Measurements from ENCODE around the gene ANKRD36.
A peak's percentile ranks its signal among the peaks of the same experiment; 100 is the strongest.
"Not testable (repeated sequence)": the region's sequence is repeated elsewhere in the genome, so short reads cannot be mapped to it uniquely, and the experiment has no call there.

ANKRD36 gene

GRCh38 chr2:97092946-97093345 lies 20.0 kb upstream of the ANKRD36 start:
- H3K4me3 ChIP-seq (ENCODE audit: low read length); H3K36me3 ChIP-seq (ENCODE audit: control insufficient read depth, insufficient read depth, low read length); H3K9me3 ChIP-seq (ENCODE audit: control insufficient read depth, low read length); H3K27me3 ChIP-seq (ENCODE audit: control insufficient read depth, insufficient read depth, low read length); H3K4me1 ChIP-seq (ENCODE audit: control insufficient read depth, insufficient read depth, low read length); H3K9ac ChIP-seq (ENCODE audit: low read length): not testable (repeated sequence)

- H3K4me1 ChIP-seq (ENCODE audit: control insufficient read depth, insufficient read depth, low read length); H3K4me3 ChIP-seq (ENCODE audit: low read length); H3K9me3 ChIP-seq (ENCODE audit: control insufficient read depth, low read length): not testable (repeated sequence)
Measured at GRCh38 chr2:97093983-97094771, 18.8 kb upstream of the ANKRD36 start.

GRCh38 chr2:97094772-97095611 lies 18.0 kb upstream of the ANKRD36 start, which contains the start of gene FAHD2B:
Gene FAHD2B (minus strand): TSS chr2:97094882. CDS start chr2:97091706, 3,176 bp downstream.
- H3K4me3 ChIP-seq (ENCODE audit: low read length); H3K36me3 ChIP-seq (ENCODE audit: control insufficient read depth, insufficient read depth, low read length); H3K9me3 ChIP-seq (ENCODE audit: control insufficient read depth, low read length); H3K4me1 ChIP-seq (ENCODE audit: control insufficient read depth, insufficient read depth, low read length); H3K27me3 ChIP-seq (ENCODE audit: control insufficient read depth, insufficient read depth, low read length): not testable (repeated sequence)
- peak within 1 kb of the TSS; percentile 34 for H3K9ac ChIP-seq (ENCODE audit: low read length)

More at GRCh38 chr2:97093983-97094771, 18.8 kb upstream of the ANKRD36 start:
- not testable (repeated sequence) for H3K9ac ChIP-seq (ENCODE audit: low read length); H3K27me3 ChIP-seq (ENCODE audit: control insufficient read depth, insufficient read depth, low read length); H3K36me3 ChIP-seq (ENCODE audit: control insufficient read depth, insufficient read depth, low read length)

- Histone ChIP-seq H3K36me3 (ENCODE audit: control insufficient read depth, insufficient read depth, low read length) (no peaks in the 10 kb centered on the region), H3K27me3 (ENCODE audit: control insufficient read depth, insufficient read depth, low read length) (no peaks in the 10 kb centered on the region), H3K9me3 (ENCODE audit: control insufficient read depth, low read length) (no peaks in the 10 kb centered on the region), H3K4me1 (ENCODE audit: control insufficient read depth, insufficient read depth, low read length) (peaks cover 8% of the 10 kb centered on the region), H3K4me3 (ENCODE audit: low read length) (no peak overlapping the region), H3K9ac (ENCODE audit: low read length) (peak overlapping the region; percentile 34)
Measured at GRCh38 chr2:97095661-97096060, 17.3 kb upstream of the ANKRD36 start.

- not testable (repeated sequence) for H3K27me3 ChIP-seq (ENCODE audit: control insufficient read depth, insufficient read depth, low read length); H3K4me3 ChIP-seq (ENCODE audit: low read length); H3K4me1 ChIP-seq (ENCODE audit: control insufficient read depth, insufficient read depth, low read length); H3K9me3 ChIP-seq (ENCODE audit: control insufficient read depth, low read length); H3K36me3 ChIP-seq (ENCODE audit: control insufficient read depth, insufficient read depth, low read length); H3K9ac ChIP-seq (ENCODE audit: low read length)
Measured at GRCh38 chr2:97098786-97099372, 14.1 kb upstream of the ANKRD36 start.

- not testable (repeated sequence) for H3K36me3 ChIP-seq (ENCODE audit: control insufficient read depth, insufficient read depth, low read length); H3K4me3 ChIP-seq (ENCODE audit: low read length); H3K9ac ChIP-seq (ENCODE audit: low read length); H3K9me3 ChIP-seq (ENCODE audit: control insufficient read depth, low read length); H3K4me1 ChIP-seq (ENCODE audit: control insufficient read depth, insufficient read depth, low read length); H3K27me3 ChIP-seq (ENCODE audit: control insufficient read depth, insufficient read depth, low read length)
Measured at GRCh38 chr2:97106878-97107277, 6.1 kb upstream of the ANKRD36 start.

GRCh38 chr2:97111246-97111645 lies 1.7 kb upstream of the ANKRD36 start:
- not testable (repeated sequence) for H3K4me1 ChIP-seq (ENCODE audit: control insufficient read depth, insufficient read depth, low read length); H3K9ac ChIP-seq (ENCODE audit: low read length); H3K9me3 ChIP-seq (ENCODE audit: control insufficient read depth, low read length); H3K4me3 ChIP-seq (ENCODE audit: low read length); H3K27me3 ChIP-seq (ENCODE audit: control insufficient read depth, insufficient read depth, low read length); H3K36me3 ChIP-seq (ENCODE audit: control insufficient read depth, insufficient read depth, low read length)

GRCh38 chr2:97112320-97113049 lies 468 bp upstream of the ANKRD36 start:
- not testable (repeated sequence) for H3K36me3 ChIP-seq (ENCODE audit: control insufficient read depth, insufficient read depth, low read length); H3K9me3 ChIP-seq (ENCODE audit: control insufficient read depth, low read length); H3K27me3 ChIP-seq (ENCODE audit: control insufficient read depth, insufficient read depth, low read length); H3K4me1 ChIP-seq (ENCODE audit: control insufficient read depth, insufficient read depth, low read length)
- H3K9ac ChIP-seq (ENCODE audit: low read length), result peak overlapping the region; percentile 89
- H3K4me3 ChIP-seq (ENCODE audit: low read length), result peak overlapping the region; percentile 60

- H3K4me1 ChIP-seq (ENCODE audit: control insufficient read depth, insufficient read depth, low read length); H3K9me3 ChIP-seq (ENCODE audit: control insufficient read depth, low read length); H3K27me3 ChIP-seq (ENCODE audit: control insufficient read depth, insufficient read depth, low read length); H3K36me3 ChIP-seq (ENCODE audit: control insufficient read depth, insufficient read depth, low read length): not testable (repeated sequence)
- H3K4me3 ChIP-seq (ENCODE audit: low read length), result peak overlapping the region; percentile 19
- peak overlapping the region; percentile 47 for H3K9ac ChIP-seq (ENCODE audit: low read length)
Measured at GRCh38 chr2:97113882-97114255, 916 bp downstream of the ANKRD36 start.

GRCh38 chr2:97129090-97129489 lies 16.1 kb downstream of the ANKRD36 start:
- not testable (repeated sequence) for H3K27me3 ChIP-seq (ENCODE audit: control insufficient read depth, insufficient read depth, low read length); H3K4me1 ChIP-seq (ENCODE audit: control insufficient read depth, insufficient read depth, low read length); H3K4me3 ChIP-seq (ENCODE audit: low read length); H3K9me3 ChIP-seq (ENCODE audit: control insufficient read depth, low read length); H3K36me3 ChIP-seq (ENCODE audit: control insufficient read depth, insufficient read depth, low read length); H3K9ac ChIP-seq (ENCODE audit: low read length)

GRCh38 chr2:97144016-97144415 lies 31.1 kb downstream of the ANKRD36 start:
- not testable (repeated sequence) for H3K9ac ChIP-seq (ENCODE audit: low read length); H3K36me3 ChIP-seq (ENCODE audit: control insufficient read depth, insufficient read depth, low read length); H3K4me3 ChIP-seq (ENCODE audit: low read length); H3K27me3 ChIP-seq (ENCODE audit: control insufficient read depth, insufficient read depth, low read length); H3K4me1 ChIP-seq (ENCODE audit: control insufficient read depth, insufficient read depth, low read length); H3K9me3 ChIP-seq (ENCODE audit: control insufficient read depth, low read length)

GRCh38 chr2:97166548-97166947 lies 53.6 kb downstream of the ANKRD36 start:
- H3K9me3 ChIP-seq (ENCODE audit: control insufficient read depth, low read length); H3K4me1 ChIP-seq (ENCODE audit: control insufficient read depth, insufficient read depth, low read length); H3K36me3 ChIP-seq (ENCODE audit: control insufficient read depth, insufficient read depth, low read length); H3K4me3 ChIP-seq (ENCODE audit: low read length); H3K27me3 ChIP-seq (ENCODE audit: control insufficient read depth, insufficient read depth, low read length); H3K9ac ChIP-seq (ENCODE audit: low read length): not testable (repeated sequence)

Measured in mucosa of stomach (tissue), 1 donor.